Erythroblast (primary cell): ENCODE data around the gene WSCD2.

Experiments
- DNase-seq, 2 experiments: peaks; one replicate each; lab custom pipeline; 2025; lab: John Stamatoyannopoulos, UW
- GATA1 ChIP-seq: IDR thresholded peaks from 2 replicates; pipeline ENCODE4 v1.6.1; 2011; ENCODE audit warnings: low read depth, mild to moderate bottlenecking, control low read depth, low read length, moderate library complexity
- POLR2A ChIP-seq: IDR thresholded peaks from 2 replicates; pipeline ENCODE4 v1.6.1; 2011; ENCODE audit warnings: mild to moderate bottlenecking, low read length

WSCD2 gene

DNA sequence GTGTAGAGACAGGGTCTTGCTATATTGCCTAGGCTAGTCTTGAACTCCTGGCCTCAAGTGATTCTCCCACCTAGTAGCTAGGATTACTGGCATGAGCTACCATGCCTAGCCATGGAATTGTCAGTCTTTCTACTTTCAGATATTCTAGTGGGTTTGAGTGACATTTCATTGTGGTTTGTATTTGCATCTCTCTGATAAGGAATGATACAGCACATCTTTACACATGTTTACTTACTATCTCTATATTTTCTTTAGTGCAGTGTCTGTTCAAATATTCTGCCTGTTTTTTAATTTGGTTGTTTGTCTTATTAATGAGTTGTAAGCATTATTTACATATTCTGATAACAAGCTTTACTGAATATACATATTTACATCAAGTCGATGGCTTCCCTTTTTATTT lies 136.4 kb downstream of the WSCD2 start:
- DNase-seq, result no peak
- no peak for TF ChIP-seq POLR2A
- TF ChIP-seq GATA1, result no peak

DNA sequence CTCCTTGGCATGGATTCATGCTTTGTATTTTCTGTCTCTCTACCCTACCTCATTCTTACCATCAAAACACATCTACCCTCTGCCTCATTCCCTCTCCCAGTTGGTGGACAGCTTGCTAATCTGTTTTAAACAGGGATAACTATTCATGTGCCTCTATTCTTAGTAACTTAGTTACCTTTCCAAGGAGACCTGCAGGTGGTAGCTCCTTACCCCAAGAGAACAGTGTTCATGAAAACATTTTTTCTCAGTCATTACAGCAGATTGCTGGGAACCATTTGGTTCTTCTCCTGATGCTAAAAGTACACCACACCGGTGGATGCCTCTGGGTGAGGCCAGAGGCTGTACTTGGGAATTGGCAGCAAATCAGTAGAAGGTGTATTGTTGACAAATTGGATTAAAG lies 137.0 kb downstream of the WSCD2 start:
- DNase-seq, result no peak
- TF ChIP-seq POLR2A (no peak), GATA1 (no peak)

DNA sequence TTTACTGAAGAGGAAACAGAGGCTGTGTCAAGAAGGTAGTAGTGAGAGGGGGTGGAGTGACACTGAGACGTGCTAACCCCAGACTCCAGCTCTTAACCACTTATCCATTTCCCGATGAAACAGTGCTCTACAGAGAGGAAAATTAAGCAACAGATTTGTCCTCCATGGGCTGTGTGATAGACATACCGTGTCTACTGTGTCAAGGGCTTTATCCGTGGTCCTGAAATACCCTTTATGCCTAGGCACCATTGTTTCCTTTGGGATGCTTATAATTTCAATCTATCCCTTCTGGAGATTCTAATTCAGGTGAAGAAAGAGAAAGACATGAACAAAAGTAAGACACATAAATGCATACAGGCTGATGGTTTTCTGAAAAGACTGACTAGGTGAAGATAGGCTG lies 138.4 kb downstream of the WSCD2 start:
- DNase-seq, result no peak
- no peak for TF ChIP-seq POLR2A
- TF ChIP-seq GATA1, result no peak

DNA sequence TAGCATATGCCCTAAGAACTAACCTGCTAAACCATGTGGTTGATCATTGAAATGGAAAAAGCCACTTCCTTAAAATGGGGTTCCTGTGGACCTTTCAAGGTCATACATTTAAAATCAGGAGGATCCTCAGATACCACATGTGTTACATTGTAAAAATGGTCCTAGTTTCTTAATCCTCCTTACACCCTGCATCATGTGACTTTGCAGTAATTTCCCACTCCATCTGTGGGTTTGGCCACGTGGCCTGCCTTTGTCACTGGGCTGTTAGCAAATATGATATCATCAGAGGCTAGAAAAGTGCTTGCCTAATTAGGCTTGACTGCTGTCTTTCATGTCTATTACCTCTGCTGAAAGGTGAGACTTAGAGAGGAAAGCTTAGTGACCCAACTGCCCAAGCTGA lies 139.3 kb downstream of the WSCD2 start:
- DNase-seq, result no peak
- no peak for TF ChIP-seq GATA1
- no peak for TF ChIP-seq POLR2A

DNA sequence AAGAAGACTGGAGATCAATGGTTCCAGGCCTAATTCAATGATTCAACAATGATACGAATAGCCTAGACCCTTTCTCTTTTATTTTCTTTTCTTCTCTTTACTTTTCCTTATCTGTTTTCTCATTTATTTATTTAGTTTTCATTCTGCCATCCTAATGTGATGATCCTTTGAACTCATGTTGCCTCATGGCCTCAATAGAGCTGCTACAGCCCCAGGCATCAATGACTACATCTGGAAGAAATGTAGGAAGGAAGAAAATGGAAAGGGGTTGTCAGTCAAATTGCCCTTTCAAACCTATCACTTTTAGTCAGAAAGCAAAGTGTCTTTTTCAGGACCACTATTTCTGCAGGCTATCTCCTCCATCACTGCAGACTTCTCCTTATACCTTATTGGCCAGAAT lies 140.1 kb downstream of the WSCD2 start:
- DNase-seq, result no peak
- TF ChIP-seq GATA1 (no peak), POLR2A (no peak)

DNA sequence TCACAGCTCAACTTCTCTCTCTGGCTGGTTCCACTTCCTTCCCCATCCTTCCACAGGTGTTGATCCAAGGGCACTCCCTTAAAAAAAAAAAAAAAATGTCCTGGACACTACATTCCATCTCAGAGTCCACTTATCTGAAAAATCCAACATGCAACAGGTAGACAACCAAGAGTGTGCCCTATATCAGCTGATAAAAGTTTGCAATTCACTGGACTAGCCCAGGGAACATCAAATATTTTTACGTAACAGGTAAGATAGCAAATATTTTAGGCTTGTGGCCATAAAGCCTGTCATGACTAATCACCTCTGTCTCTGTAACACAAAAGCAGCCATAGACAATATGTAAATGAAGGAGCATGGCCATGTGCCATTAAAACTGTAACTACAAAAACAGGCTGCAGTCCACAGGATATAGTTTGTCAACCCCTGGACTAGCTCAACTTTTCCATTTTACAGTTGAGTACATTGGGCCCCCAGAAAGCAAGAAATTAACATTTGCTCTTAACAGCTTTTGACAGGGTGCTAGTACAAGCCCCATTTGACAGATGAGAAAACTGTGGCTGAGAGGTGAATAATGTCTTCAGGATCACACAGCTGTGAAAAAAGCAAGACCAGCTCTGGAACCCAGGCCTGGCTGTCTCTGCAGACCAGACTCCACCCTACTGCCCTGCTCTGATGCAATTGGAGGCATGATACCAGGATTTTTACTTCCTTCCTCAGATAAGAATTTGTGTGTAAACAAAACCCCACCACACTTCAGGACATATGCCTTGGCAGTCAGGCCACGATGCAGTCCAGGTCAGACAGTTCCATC lies 141.2 kb downstream of the WSCD2 start:
- no peak for DNase-seq
- TF ChIP-seq GATA1, result no peak
- TF ChIP-seq POLR2A, result no peak

DNA sequence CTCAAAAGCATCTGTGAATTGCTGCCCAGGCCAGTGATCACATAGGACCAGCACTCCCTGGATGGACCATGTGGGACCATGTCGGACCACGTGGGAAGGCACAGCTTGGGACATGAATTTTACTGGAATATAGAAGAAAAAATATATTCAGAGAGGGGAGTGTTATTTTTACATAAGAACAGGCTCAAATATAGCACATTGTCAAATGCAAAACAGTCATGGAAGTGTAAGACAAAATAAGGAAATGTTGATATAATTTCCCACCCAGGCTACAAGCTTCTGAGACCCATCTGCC lies 141.7 kb downstream of the WSCD2 start:
- DNase-seq, result no peak
- TF ChIP-seq GATA1 (no peak), POLR2A (no peak)

DNA sequence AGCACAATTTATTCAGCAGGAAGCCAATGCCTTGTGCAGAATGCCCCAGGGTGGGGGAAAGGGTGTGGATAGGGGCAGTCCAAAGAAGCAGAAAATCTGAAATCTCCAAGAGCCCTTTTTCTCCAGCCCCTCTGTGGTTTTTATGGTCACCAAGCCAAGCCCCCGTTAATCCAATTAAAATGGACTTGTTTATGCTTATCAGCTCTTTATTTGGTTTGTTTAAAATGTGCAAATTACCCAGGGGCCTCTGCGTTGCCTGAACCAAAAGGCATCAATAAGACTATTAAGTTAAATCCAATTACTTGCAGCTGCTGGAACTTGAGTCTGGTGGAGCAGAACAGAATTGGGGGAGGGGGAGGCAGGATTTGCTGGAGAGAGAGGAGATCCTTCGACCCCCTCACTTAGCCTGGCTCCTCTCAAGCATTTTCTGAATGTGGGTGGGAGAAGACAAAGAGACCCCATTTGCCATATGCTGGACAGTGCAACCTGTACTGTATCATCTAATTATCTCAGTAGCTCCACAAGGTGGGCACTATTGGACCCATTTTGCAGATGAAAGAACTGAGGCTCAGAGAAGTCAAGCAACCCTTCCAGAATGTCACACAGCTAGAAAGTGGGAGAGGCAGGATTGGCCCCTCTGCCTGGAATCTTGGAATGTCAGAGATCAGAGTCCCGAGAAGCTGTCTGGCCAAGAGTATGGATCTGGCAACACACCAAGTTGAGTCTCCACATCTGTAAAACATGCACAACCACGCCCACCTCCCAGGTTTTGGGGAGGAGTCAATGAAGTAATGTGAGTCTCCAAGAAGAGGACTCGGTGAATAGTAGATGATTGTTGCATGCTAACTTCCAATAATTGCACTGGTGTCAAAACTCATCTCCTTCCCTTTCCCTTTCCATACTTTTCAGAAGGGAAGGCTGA lies 143.1 kb downstream of the WSCD2 start:
- no peak for DNase-seq
- TF ChIP-seq GATA1 (no peak), POLR2A (no peak)

DNA sequence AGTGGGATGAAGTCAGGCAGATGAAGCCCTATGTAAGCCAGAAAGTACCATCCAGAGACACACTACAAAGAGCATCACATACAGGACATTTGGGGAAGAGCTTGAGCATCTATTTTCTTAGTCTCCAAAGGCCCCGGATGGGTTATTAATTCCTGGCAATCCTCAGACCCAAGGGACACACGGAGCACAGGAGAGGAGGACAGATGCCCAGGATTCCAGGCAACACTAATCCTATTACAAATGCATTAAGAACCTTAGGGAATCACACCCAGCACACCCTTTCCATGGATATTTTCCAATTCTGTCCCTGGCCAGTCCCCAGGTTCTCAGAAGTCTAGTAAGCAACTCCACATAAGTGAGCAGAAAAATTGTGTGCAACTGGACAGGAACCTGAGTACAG lies 144.1 kb downstream of the WSCD2 start:
- DNase-seq, result no peak
- TF ChIP-seq POLR2A, result no peak
- TF ChIP-seq GATA1, result no peak

DNA sequence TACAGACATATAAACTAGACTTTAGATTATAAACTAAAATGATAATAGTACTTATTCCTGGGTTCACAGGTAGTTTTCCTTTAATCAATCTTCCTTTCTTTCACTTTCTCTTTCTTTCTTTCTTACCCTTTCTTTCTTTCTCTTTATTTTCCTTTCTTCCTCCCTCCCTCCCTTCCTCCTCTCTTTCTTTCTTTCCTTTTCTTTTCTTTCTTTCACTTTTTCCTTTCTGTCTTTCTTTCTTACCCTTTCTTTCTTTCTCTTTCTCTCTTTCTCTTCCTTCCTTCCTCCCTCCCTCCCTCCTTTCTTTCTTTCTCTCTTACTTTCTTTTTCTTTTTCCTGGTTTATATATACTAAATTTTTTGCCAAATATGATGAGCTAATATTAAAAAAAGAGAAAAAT lies 148.5 kb downstream of the WSCD2 start:
- TF ChIP-seq POLR2A, result no peak
- TF ChIP-seq GATA1, result no peak

DNA sequence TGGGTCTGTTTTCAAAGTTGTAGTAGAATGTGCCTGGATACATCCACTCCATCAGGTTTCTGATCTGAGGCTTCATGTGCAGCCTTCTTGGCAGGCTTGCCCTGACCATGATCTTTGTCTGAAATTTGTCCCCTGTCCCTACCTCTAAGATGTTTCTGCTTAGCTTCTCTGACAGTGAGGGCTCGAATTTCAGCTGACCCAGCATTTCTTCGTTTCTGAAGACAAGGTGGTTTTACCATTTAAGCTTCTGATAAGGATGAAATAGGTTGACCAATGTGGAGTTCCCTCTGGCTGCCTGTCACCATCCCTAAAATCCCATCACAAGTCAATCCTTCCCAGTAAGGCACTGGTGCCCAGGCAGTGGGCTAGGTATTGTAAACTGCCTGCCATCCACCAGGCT lies 153.1 kb downstream of the WSCD2 start:
- TF ChIP-seq POLR2A (no peak), GATA1 (no peak)
- no peak for DNase-seq

More for the DNA sequence above, 148.5 kb downstream of the WSCD2 start:
- no peak for DNase-seq

DNA sequence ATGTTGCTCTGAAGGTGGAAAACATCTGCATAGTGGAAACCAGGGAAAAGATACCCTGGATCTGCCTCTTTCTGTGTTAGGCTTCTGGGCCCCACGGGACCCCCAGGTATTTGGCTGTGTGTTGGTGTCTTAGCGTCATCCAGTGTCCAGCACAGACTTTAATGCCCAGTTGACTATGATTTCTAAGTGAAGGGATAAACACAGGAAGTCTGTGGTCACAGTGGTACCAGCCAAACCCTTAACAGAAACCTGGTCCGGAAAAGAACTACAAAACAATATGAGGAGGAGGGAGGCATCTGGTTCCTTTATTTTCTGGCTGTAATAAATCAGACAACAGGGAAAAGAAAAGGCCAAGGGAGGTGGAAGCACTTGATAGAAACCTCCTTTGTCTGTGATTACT lies 153.6 kb downstream of the WSCD2 start:
- DNase-seq, result no peak
- TF ChIP-seq GATA1 (no peak), POLR2A (no peak)

DNA sequence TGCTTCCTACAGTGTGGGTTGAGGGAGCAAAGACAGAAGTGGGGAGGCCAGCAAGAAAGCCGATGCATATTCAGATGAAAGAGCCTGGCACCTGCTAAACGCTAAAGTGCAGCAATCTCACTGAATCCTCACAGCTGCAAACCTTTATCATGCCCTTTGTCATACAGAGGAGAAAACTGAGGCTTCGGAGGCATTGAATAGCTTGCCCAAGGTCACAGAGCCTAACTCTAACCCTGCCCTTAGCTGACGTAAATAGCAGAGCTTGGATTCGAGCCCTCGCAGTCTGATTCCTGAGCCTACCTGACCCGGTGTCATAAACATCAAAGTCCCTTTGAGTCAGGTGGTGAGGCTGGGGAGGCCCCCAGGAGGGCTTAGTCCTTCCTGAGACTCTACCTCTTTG lies 155.1 kb downstream of the WSCD2 start:
- DNase-seq, result no peak
- no peak for TF ChIP-seq GATA1
- TF ChIP-seq POLR2A, result no peak

DNA sequence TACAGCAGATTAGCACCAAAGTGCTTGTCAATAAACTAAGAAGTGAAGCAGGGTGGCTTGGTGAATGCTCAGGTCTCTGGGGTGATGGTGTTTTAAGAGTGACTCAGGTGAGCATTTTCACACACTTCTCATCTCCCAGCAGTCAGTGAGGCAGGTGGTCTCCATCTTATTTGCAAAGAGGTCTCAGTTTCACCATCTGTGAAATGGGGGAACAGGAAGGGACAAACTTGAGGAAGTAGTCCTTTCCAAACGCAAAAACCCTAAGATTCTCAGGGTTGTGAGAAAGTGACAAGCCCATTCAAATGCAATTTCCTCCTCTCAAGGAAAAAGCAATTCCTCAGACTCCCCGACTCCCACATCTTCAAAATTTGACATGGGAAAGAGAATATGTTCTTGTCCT lies 155.9 kb downstream of the WSCD2 start:
- TF ChIP-seq GATA1 (no peak), POLR2A (no peak)
- no peak for DNase-seq

DNA sequence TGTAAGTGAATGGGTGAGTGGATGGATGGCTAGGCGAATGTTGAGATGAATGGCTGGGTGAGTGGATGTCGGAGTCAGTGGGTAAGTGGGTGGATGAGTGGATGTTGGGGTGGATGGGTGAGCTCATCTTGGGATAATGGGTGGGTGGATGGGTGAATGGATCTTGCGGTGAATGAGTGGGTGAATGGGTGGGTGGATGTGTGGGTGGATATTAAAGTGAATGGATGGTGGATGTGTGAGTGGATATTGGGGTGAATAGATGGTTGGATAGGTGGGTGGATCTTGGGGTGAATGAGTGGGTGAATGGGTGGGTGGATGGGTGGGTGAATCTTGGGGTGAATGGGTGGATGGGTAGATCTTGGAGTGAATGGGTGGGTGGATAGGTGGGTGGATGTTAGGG lies 158.1 kb downstream of the WSCD2 start:
- DNase-seq, result no peak
- TF ChIP-seq GATA1 (no peak), POLR2A (no peak)
